H54 (cell line): ENCODE measurements around the gene CPLX3.

Experiments
- DNase-seq: peaks from one replicate; pipeline ENCODE4 v3.0.0; 2011; ENCODE audit warnings: low spot score, mixed read lengths; ENCODE audit not compliant: insufficient read length
- FAIRE-seq: peaks from 3 replicates; lab custom pipeline; 2011; peaks lifted over from hg19 to GRCh38; lab: Jason Lieb, UNC
- POLR2A ChIP-seq: IDR thresholded peaks from 2 replicates; pipeline ENCODE4 v1.6.1; 2011; ENCODE audit warnings: low read depth, mild to moderate bottlenecking, low read length

The CPLX3 gene

DNA sequence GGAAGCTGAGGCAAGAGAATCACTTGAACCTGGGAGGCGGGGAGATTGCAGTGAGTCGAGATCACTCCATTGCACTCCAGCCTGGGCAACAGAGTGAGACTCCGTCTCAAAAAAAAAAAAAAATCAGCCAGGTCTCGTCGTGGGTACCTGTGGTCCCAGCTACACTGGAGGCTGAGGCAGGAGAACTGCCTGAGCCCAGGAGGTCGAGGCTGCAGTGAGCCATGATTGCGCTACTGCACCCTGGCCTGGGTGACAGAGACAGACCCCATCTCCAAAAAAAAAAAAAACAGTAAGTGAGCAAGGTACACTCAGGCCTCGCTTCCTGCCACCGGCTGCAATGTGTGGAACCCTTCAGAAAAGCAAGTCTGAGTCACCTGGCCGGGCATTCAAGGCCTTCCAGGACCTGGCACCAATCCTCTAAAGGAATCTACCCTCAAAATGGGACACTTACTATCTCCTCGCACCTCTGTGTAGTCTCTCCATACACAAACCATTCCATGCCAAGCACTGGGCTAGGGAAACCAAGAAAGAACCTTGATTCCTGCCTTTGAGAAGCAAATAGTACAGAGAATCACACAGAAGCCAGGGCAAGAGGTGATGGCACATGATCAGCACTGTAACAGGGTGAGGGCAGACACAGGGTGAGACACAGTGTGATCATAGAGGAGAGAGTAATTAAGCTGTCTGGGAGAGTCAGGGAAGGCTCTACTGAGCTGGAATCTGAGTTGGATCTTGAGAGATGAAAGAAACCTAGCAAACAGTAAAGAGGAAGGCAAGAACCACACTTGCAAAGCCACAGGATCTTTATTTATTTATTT, 37.0 kb downstream of the CPLX3 start:
- TF ChIP-seq POLR2A: no peak
- DNase-seq: peak; percentile 35
- no peak for FAIRE-seq

- no peak for TF ChIP-seq POLR2A
- FAIRE-seq (no peak), DNase-seq (no peak)
Measured at GRCh38 chr15:74864296-74864695, 37.9 kb downstream of the CPLX3 start.

GRCh38 chr15:74865316-74865715, 38.9 kb downstream of the CPLX3 start:
- no peak for DNase-seq
- no peak for TF ChIP-seq POLR2A
- FAIRE-seq: no peak

GRCh38 chr15:74866090-74866489, 39.7 kb downstream of the CPLX3 start:
- no peak for FAIRE-seq

GRCh38 chr15:74867466-74868038, 41.1 kb downstream of the CPLX3 start:
- FAIRE-seq (no peak), DNase-seq (no peak)
- TF ChIP-seq POLR2A: no peak

More at GRCh38 chr15:74866090-74866489, 39.7 kb downstream of the CPLX3 start:
- DNase-seq: peak; percentile 63
- TF ChIP-seq POLR2A: no peak

DNA sequence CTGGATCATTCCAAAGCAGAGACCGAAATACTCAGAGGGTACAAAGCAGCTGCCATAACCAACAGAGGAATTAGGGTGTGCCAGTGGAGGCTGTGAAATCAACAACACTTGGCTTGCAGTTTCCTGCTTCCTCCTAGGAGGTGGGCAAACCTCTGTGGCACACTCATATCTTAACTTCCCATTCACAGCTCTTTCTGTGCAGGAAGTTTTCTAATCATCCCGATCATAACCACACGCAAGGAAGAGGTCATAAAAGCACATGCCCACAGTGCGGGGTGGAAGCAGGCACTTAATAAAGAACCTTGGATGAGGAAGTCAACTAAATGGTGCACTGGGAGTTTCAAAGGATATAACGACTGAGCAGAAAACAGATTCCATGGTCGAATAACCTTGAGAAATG, 41.6 kb downstream of the CPLX3 start:
- TF ChIP-seq POLR2A: no peak
- DNase-seq: no peak
- no peak for FAIRE-seq

- TF ChIP-seq POLR2A: no peak
- FAIRE-seq: no peak
- DNase-seq: no peak
Measured at GRCh38 chr15:74869372-74869725, 42.9 kb downstream of the CPLX3 start.

GRCh38 chr15:74869726-74870407, 43.4 kb downstream of the CPLX3 start:
- no peak for FAIRE-seq
- DNase-seq: no peak

GRCh38 chr15:74870436-74871215, 44.2 kb downstream of the CPLX3 start:
- TF ChIP-seq POLR2A: no peak
- FAIRE-seq: no peak

More at GRCh38 chr15:74869726-74870407, 43.4 kb downstream of the CPLX3 start:
- TF ChIP-seq POLR2A: no peak

DNA sequence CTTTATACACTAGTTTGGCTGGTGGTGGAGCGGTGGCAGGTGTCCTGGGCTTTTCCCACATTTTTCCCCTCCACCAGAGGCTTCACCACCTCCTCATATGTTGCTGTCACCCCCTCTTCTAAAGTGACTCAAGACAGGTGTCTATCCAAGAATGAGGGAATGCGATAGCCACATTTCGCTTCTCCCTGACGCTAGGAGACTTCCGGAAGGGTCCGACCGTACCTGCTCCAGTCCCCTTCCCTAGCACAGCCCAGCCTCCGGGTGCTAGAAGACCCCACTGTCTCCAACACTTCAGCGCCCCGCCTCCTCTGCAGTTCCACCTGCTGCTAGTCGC, 46.2 kb downstream of the CPLX3 start:
- no peak for TF ChIP-seq POLR2A
- DNase-seq: no peak
- no peak for FAIRE-seq

More at GRCh38 chr15:74870436-74871215, 44.2 kb downstream of the CPLX3 start:
- no peak for DNase-seq

- FAIRE-seq (no peak), DNase-seq (peak; percentile 85)
- peak; percentile 79 for TF ChIP-seq POLR2A
Measured at GRCh38 chr15:74873036-74873755, 46.8 kb downstream of the CPLX3 start, which contains the start of gene SCAMP2. SCAMP2 (minus strand) TSS chr15:74873365; CDS start chr15:74873255, 110 bp downstream.

DNA sequence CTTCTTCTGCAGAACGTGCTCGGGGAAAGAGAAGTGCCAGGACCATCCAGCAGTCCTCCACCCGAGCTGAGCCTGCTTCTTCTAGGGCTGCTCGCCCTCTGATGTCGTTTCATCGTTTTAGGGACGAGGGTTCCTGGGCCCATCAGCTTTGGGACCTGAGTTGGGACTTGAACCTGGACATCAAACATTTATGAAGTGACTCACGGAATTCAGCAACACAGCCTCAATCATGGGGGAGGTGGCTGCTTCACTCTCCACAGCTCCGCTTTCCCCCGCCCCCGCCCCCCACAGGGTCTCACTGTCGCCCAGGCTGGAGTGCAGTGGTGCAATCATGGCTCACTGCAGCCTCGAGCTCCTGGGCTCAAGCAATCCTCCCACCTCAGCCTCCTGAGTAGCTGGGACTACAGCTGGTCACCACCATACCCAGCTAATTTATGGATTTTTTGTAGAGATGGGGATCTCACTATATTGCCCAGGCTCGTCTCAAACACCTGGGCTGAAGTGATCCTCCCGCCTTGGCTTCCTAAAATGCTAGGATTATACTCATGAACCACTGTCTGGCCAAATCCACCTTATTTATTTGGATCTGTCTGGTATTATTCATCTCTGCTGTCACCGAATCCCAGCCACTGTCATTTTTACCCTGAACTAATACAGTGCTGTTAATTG, 47.5 kb downstream of the CPLX3 start:
- DNase-seq: no peak
- TF ChIP-seq POLR2A: no peak
- no peak for FAIRE-seq
